GM23338 (cell line): ENCODE data around the gene PCNT. TPM values are rescaled to one million over a fixed set of nuclear protein-coding genes. Genes with fewer than 3 reads are reported as not detected.

Source experiments
- ATAC-seq: fragments of 200-7000 bp; cut with Tn5 transposase; 3 replicates; pipeline ENCODE4 v1.9.1; 2020
- DNase-seq: peaks from one replicate; pipeline ENCODE4 v3.0.0-alpha.2; 2015; ENCODE audit warnings: low spot score
- H2AFZ ChIP-seq: fragments of 200-600 bp; sonication (generic); 2 replicates; pipeline ENCODE4 v1.8.0; 2016; ENCODE audit warnings: antibody characterized with exemption, mild to moderate bottlenecking, moderate library complexity
- H3F3A ChIP-seq: fragments of 200-600 bp; sonication (generic); replicated peaks from 2 replicates; pipeline ENCODE4 v1.8.0; 2017; ENCODE audit warnings: antibody characterized with exemption, mixed run types, low read depth
- H3K27ac ChIP-seq: fragments of 200-600 bp; sonication (generic); 2 replicates; pipeline ENCODE4 v1.6.1; 2016; ENCODE audit warnings: low read depth
- H3K27me3 ChIP-seq: fragments of 200-600 bp; sonication (generic); 2 replicates; pipeline ENCODE4 v1.8.0; 2016; ENCODE audit warnings: mild to moderate bottlenecking, mixed run types, moderate library complexity; ENCODE audit not compliant: insufficient read depth
- H3K36me3 ChIP-seq: fragments of 200-600 bp; sonication (generic); 2 replicates; pipeline ENCODE4 v1.8.0; 2016; ENCODE audit warnings: mild to moderate bottlenecking; ENCODE audit not compliant: insufficient read depth
- H3K4me1 ChIP-seq: fragments of 200-600 bp; sonication (generic); 2 replicates; pipeline ENCODE4 v1.8.0; 2016; ENCODE audit warnings: mild to moderate bottlenecking, moderate library complexity; ENCODE audit not compliant: insufficient read depth
- H3K4me2 ChIP-seq: fragments of 200-600 bp; sonication (generic); 2 replicates; pipeline ENCODE4 v1.7.1; 2017; ENCODE audit warnings: mixed run types
- H3K4me3 ChIP-seq: fragments of 200-600 bp; sonication (generic); 2 replicates; pipeline ENCODE4 v1.6.1; 2016; ENCODE audit warnings: mixed run types
- H3K79me2 ChIP-seq: fragments of 200-600 bp; sonication (generic); replicated peaks from 2 replicates; pipeline ENCODE4 v1.8.0; 2017; ENCODE audit warnings: mild to moderate bottlenecking; ENCODE audit not compliant: insufficient read depth
- H3K9me2 ChIP-seq: fragments of 200-600 bp; sonication (generic); 2 replicates; pipeline ENCODE4 v1.8.0; 2017; ENCODE audit not compliant: insufficient read depth
- H4K20me1 ChIP-seq: fragments of 200-600 bp; sonication (generic); replicated peaks from 2 replicates; pipeline ENCODE4 v1.8.0; 2017; ENCODE audit warnings: mild to moderate bottlenecking; ENCODE audit not compliant: insufficient read depth
- H3K27ac Mint-ChIP-seq: 2 replicates; pipeline ENCODE4 v1.8.0; 2020; ENCODE audit warnings: inconsistent platforms, mild to moderate bottlenecking, moderate library complexity, mixed read lengths
- H3K27me3 Mint-ChIP-seq: 3 replicates; pipeline ENCODE4 v1.8.0; 2022; ENCODE audit warnings: low read depth, mild to moderate bottlenecking, moderate library complexity, mixed read lengths, inconsistent platforms; ENCODE audit not compliant: insufficient read depth, poor library complexity
- H3K36me3 Mint-ChIP-seq: 3 replicates; pipeline ENCODE4 v1.8.0; 2021; ENCODE audit warnings: low read depth, mild to moderate bottlenecking, inconsistent platforms, moderate library complexity, mixed read lengths
- H3K4me1 Mint-ChIP-seq: 3 replicates; pipeline ENCODE4 v1.8.0; 2020; ENCODE audit warnings: mild to moderate bottlenecking, inconsistent platforms, mixed read lengths
- H3K4me3 Mint-ChIP-seq: 3 replicates; pipeline ENCODE4 v1.8.0; 2021; ENCODE audit warnings: moderate library complexity, mild to moderate bottlenecking, inconsistent platforms, mixed read lengths
- H3K9me3 Mint-ChIP-seq: 3 replicates; pipeline ENCODE4 v1.8.0; 2020; ENCODE audit warnings: moderate library complexity, mild to moderate bottlenecking, inconsistent platforms, mixed read lengths
- CREB1 ChIP-seq: fragments of 250-450 bp; sonication (Bioruptor Pico); IDR thresholded peaks from 2 replicates; pipeline ENCODE4 v1.5.0; 2020; ENCODE audit warnings: low read depth, mild to moderate bottlenecking, moderate library complexity
- ETS1 ChIP-seq: IDR thresholded peaks from 2 replicates; pipeline ENCODE4 v1.6.1; 2016; ENCODE audit warnings: antibody characterized with exemption
- EZH2 ChIP-seq: fragments of 200-600 bp; sonication (generic); IDR thresholded peaks from one replicate; pipeline ENCODE4 v1.8.0; 2017; ENCODE audit warnings: antibody characterized with exemption, mild to moderate bottlenecking, low read depth; ENCODE audit not compliant: unreplicated experiment
- EZH2phosphoT487 ChIP-seq: fragments of 200-600 bp; sonication (generic); IDR thresholded peaks from one replicate; pipeline ENCODE4 v1.8.1; 2018; ENCODE audit warnings: antibody characterized with exemption; ENCODE audit not compliant: unreplicated experiment
- JUNB ChIP-seq: IDR thresholded peaks from one replicate; pipeline ENCODE4 v1.6.1; 2016; ENCODE audit warnings: antibody characterized with exemption; ENCODE audit not compliant: unreplicated experiment
- NANOG ChIP-seq: IDR thresholded peaks from 2 replicates; pipeline ENCODE4 v1.6.1; 2016; ENCODE audit warnings: antibody characterized with exemption, borderline replicate concordance
- POLR2AphosphoS5 ChIP-seq: IDR thresholded peaks from 2 replicates; pipeline ENCODE4 v1.6.1; 2016; ENCODE audit warnings: antibody characterized with exemption, low read depth
- STAT1 ChIP-seq: IDR thresholded peaks from one replicate; pipeline ENCODE4 v1.6.1; 2016; ENCODE audit warnings: antibody characterized with exemption; ENCODE audit not compliant: unreplicated experiment
- ZNF114 ChIP-seq: fragments of 250-450 bp; sonication (Bioruptor Pico); IDR thresholded peaks from 2 replicates; pipeline ENCODE4 v1.5.0; 2020; ENCODE audit warnings: mild to moderate bottlenecking, moderate library complexity
- ZNF331 ChIP-seq: fragments of 250-450 bp; sonication (Bioruptor Pico); IDR thresholded peaks from 2 replicates; pipeline ENCODE4 v1.5.0; 2020; ENCODE audit warnings: low read depth, mild to moderate bottlenecking, moderate library complexity
- ZNF462 ChIP-seq: fragments of 250-450 bp; sonication (Bioruptor Pico); IDR thresholded peaks from 2 replicates; pipeline ENCODE4 v1.5.0; 2020; ENCODE audit warnings: mild to moderate bottlenecking, moderate library complexity
- polyA plus RNA-seq: library from polyadenylated mRNA; unstranded; fragments of >200 nt; fragmentation: Nextera tagmentation; extraction: Ambion mirVana; gene quantifications from 2 replicates; pipeline ENCODE4 v1.2.1, GENCODE V29; 2016
- total RNA-seq: library from RNA; depleted of rRNA; stranded (reverse); fragments of >200 nt; shearing (Covaris generic); gene quantifications from 2 replicates; pipeline ENCODE4 v1.2.3, GENCODE V29; 2014
- TF ChIP-seq, protein P1 (sequence below): IDR thresholded peaks from one replicate; pipeline ENCODE4 v1.6.1; 2018; ENCODE audit warnings: antibody characterized with exemption; ENCODE audit not compliant: unreplicated experiment
- TF ChIP-seq, protein P2 (sequence below), 2 experiments: fragments of 200-600 bp in 1 of 2; sonication (generic) in 1 of 2; conservative IDR thresholded peaks; 2 replicates each; pipeline versions ENCODE4 v1.5.1 to v1.6.1; 2016 to 2017; ENCODE audit warnings: antibody characterized with exemption in 2 of 2, low read depth in 2 of 2, mild to moderate bottlenecking in 2 of 2, moderate library complexity in 1 of 2

PCNT gene
- total and polyA plus RNA-seq, 2 experiments from 2014 or later: 39.6 to 46.1 TPM

DNA sequence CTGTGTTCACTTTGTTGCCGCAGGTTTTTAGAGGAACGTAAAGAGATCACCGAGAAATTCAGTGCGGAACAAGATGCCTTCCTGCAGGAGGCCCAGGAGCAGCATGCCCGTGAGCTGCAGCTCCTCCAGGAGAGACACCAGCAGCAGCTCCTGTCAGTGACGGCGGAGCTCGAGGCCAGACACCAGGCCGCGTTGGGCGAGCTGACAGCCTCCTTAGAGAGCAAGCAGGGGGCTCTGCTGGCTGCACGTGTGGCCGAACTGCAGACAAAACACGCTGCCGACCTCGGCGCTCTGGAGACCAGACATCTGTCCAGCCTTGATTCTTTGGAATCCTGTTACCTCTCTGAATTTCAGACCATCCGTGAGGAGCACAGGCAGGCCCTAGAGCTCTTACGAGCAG, 42.6 kb downstream of the PCNT start:
- Histone ChIP-seq H4K20me1 (no peaks in the 10 kb centered on the region; the same call in 1 of the 2 replicates), H3K4me1 (no peaks in the 10 kb centered on the region), H3K79me2 (peaks cover 31% of the 10 kb centered on the region), H3K27me3 (no peaks in the 10 kb centered on the region), H3K4me2 (no peak overlapping the region), H3K27ac (no peak overlapping the region), H3K36me3 (peaks cover 7% of the 10 kb centered on the region; the same call in 1 of the 2 replicates), H2AFZ (no peak overlapping the region), H3K4me3 (no peak overlapping the region), H3F3A (peaks cover 10% of the 10 kb centered on the region; the same call in 1 of the 2 replicates), H3K9me2 (no peaks in the 10 kb centered on the region)
- ATAC-seq (no peak), DNase-seq (no peak)
- Mint-ChIP-seq H3K9me3 (peaks cover 8% of the 10 kb centered on the region; the same call in 2 of the 3 replicates), H3K36me3 (peaks cover 68% of the 10 kb centered on the region), H3K27me3 (peaks cover 19% of the 10 kb centered on the region), H3K27ac (no peak overlapping the region; the same call in 1 of the 2 replicates), H3K4me3 (no peak overlapping the region), H3K4me1 (no peaks in the 10 kb centered on the region)
- TF ChIP-seq EZH2: no peak
- TF ChIP-seq POLR2AphosphoS5: no peak
- TF ChIP-seq STAT1: no peak
- no peak for TF ChIP-seq JUNB
- no peak for TF ChIP-seq CREB1 (CRISPR knock-in tag)
- TF ChIP-seq ZNF331 (CRISPR knock-in tag): no peak
- TF ChIP-seq, protein P1, sequence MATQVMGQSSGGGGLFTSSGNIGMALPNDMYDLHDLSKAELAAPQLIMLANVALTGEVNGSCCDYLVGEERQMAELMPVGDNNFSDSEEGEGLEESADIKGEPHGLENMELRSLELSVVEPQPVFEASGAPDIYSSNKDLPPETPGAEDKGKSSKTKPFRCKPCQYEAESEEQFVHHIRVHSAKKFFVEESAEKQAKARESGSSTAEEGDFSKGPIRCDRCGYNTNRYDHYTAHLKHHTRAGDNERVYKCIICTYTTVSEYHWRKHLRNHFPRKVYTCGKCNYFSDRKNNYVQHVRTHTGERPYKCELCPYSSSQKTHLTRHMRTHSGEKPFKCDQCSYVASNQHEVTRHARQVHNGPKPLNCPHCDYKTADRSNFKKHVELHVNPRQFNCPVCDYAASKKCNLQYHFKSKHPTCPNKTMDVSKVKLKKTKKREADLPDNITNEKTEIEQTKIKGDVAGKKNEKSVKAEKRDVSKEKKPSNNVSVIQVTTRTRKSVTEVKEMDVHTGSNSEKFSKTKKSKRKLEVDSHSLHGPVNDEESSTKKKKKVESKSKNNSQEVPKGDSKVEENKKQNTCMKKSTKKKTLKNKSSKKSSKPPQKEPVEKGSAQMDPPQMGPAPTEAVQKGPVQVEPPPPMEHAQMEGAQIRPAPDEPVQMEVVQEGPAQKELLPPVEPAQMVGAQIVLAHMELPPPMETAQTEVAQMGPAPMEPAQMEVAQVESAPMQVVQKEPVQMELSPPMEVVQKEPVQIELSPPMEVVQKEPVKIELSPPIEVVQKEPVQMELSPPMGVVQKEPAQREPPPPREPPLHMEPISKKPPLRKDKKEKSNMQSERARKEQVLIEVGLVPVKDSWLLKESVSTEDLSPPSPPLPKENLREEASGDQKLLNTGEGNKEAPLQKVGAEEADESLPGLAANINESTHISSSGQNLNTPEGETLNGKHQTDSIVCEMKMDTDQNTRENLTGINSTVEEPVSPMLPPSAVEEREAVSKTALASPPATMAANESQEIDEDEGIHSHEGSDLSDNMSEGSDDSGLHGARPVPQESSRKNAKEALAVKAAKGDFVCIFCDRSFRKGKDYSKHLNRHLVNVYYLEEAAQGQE: no peak
- no peak for TF ChIP-seq NANOG
- TF ChIP-seq ZNF114 (CRISPR knock-in tag): no peak
- TF ChIP-seq EZH2phosphoT487: no peak
- no peak for TF ChIP-seq ZNF462
- TF ChIP-seq ETS1: no peak
- TF ChIP-seq, protein P2, sequence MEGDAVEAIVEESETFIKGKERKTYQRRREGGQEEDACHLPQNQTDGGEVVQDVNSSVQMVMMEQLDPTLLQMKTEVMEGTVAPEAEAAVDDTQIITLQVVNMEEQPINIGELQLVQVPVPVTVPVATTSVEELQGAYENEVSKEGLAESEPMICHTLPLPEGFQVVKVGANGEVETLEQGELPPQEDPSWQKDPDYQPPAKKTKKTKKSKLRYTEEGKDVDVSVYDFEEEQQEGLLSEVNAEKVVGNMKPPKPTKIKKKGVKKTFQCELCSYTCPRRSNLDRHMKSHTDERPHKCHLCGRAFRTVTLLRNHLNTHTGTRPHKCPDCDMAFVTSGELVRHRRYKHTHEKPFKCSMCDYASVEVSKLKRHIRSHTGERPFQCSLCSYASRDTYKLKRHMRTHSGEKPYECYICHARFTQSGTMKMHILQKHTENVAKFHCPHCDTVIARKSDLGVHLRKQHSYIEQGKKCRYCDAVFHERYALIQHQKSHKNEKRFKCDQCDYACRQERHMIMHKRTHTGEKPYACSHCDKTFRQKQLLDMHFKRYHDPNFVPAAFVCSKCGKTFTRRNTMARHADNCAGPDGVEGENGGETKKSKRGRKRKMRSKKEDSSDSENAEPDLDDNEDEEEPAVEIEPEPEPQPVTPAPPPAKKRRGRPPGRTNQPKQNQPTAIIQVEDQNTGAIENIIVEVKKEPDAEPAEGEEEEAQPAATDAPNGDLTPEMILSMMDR (conservative IDR thresholded peaks at IDR 0.05; ENCODE audit: low read depth in 2 of 2): no peak
